H1 (cell line): ENCODE measurements around the gene PLA2G4A. TPM values are rescaled to one million over a fixed set of nuclear protein-coding genes. Genes with fewer than 3 reads are reported as not detected.

Experiments
- CTCF ChIA-PET: fragments of 300-600 bp; sonication (Branson Sonifier 250); formaldehyde crosslinking; loops from one replicate; lab custom pipeline; 2021; ENCODE audit not compliant: partially characterized antibody; lab: Charles Lee
- POLR2A ChIA-PET: fragments of 300-600 bp; sonication (Branson Sonifier 250); formaldehyde crosslinking; loops from one replicate; lab custom pipeline; 2021; ENCODE audit warnings: inconsistent platforms; ENCODE audit not compliant: partially characterized antibody; lab: Charles Lee
- DNase-seq, 2 experiments: peaks; one replicate each; pipeline versions ENCODE4 v3.0.0 to v3.0.0-alpha.2; 2010 to 2022; ENCODE audit warnings: low spot score in 2 of 2, low read depth in 1 of 2, mixed read lengths in 1 of 2
- FAIRE-seq: peaks from 2 replicates; lab custom pipeline; 2011; peaks lifted over from hg19 to GRCh38; lab: Jason Lieb, UNC
- H2AFZ ChIP-seq: 2 replicates; pipeline ENCODE4 v1.8.1; 2012; ENCODE audit warnings: low read length, inconsistent platforms
- H2AK5ac ChIP-seq: 2 replicates; pipeline ENCODE4 v1.6.1; 2013; ENCODE audit warnings: low read depth, low read length
- H2BK120ac ChIP-seq: replicated peaks from 2 replicates; pipeline ENCODE3; 2013; ENCODE audit warnings: low read depth, low read length, inconsistent platforms
- H2BK12ac ChIP-seq: 2 replicates; pipeline ENCODE4 v1.6.1; 2013; ENCODE audit warnings: low read depth, low read length
- H2BK15ac ChIP-seq: 2 replicates; pipeline ENCODE4 v1.6.1; 2013; ENCODE audit warnings: low read length
- H2BK20ac ChIP-seq: 2 replicates; pipeline ENCODE4 v1.6.1; 2013; ENCODE audit warnings: low read length
- H2BK5ac ChIP-seq: 2 replicates; pipeline ENCODE4 v1.6.1; 2013; ENCODE audit warnings: low read depth, low read length
- H3K14ac ChIP-seq: 2 replicates; pipeline ENCODE4 v1.6.1; 2013; ENCODE audit warnings: inconsistent platforms; ENCODE audit not compliant: insufficient read length
- H3K18ac ChIP-seq: 2 replicates; pipeline ENCODE4 v1.6.1; 2013; ENCODE audit warnings: low read length; ENCODE audit errors: extremely low read depth
- H3K23ac ChIP-seq: 2 replicates; pipeline ENCODE4 v1.6.1; 2013; ENCODE audit warnings: inconsistent platforms; ENCODE audit not compliant: insufficient read length
- H3K23me2 ChIP-seq: 2 replicates; pipeline ENCODE4 v1.6.1; 2013; ENCODE audit warnings: low read depth, low read length
- H3K27ac ChIP-seq: 2 replicates; pipeline ENCODE4 v1.6.1; 2011; ENCODE audit warnings: low read depth, low read length, inconsistent platforms
- H3K27me3 ChIP-seq, 4 experiments: replicated peaks in 1 of 4; 1 replicate in 1 of 4; 2 replicates in 3 of 4; pipeline versions ENCODE4 v1.6.1 to v1.8.1; 2011 to 2013; ENCODE audit warnings: low read length in 3 of 4, mild to moderate bottlenecking in 3 of 4, inconsistent platforms in 2 of 4, mixed read lengths in 2 of 4, moderate library complexity in 1 of 4; ENCODE audit not compliant: control insufficient read depth in 3 of 4, insufficient read depth in 3 of 4; ENCODE audit errors: extremely low read depth in 1 of 4
- H3K36me3 ChIP-seq, 4 experiments: 2 replicates each; pipeline versions ENCODE4 v1.6.1 to v1.8.1; 2011 to 2013; ENCODE audit warnings: mild to moderate bottlenecking in 4 of 4, low read length in 3 of 4, moderate library complexity in 2 of 4, control low read depth in 1 of 4, inconsistent platforms in 1 of 4; ENCODE audit not compliant: insufficient read depth in 4 of 4, control insufficient read depth in 2 of 4
- H3K4ac ChIP-seq: replicated peaks from 2 replicates; pipeline ENCODE3; 2013; ENCODE audit warnings: low read length, low read depth, mixed read lengths, inconsistent platforms; ENCODE audit not compliant: insufficient read length
- H3K4me1 ChIP-seq, 4 experiments: replicated peaks in 1 of 4; 1 replicate in 1 of 4; 2 replicates in 3 of 4; pipeline versions ENCODE4 v1.6.1 to v1.8.1; 2011 to 2013; ENCODE audit warnings: low read length in 3 of 4, inconsistent platforms in 2 of 4, mixed read lengths in 1 of 4; ENCODE audit not compliant: insufficient read depth in 4 of 4, control insufficient read depth in 3 of 4
- H3K4me2 ChIP-seq, 2 experiments: 2 replicates each; pipeline versions ENCODE4 v1.6.1 to v1.8.1; 2011 to 2013; ENCODE audit warnings: low read depth in 2 of 2, low read length in 2 of 2, control low read depth in 1 of 2, inconsistent platforms in 1 of 2, mild to moderate bottlenecking in 1 of 2; ENCODE audit not compliant: insufficient read depth in 1 of 2
- H3K4me3 ChIP-seq, 4 experiments: fragments of 200-600, 300-600 bp in 1 of 4; sonication (generic), shearing (Covaris generic), sonication (Bioruptor Twin) in 1 of 4; 2 replicates each; pipeline versions ENCODE4 v1.5.1 to v1.8.1; 2011 to 2016; ENCODE audit warnings: low read length in 4 of 4, low read depth in 3 of 4, control low read depth in 2 of 4, inconsistent platforms in 2 of 4, mild to moderate bottlenecking in 2 of 4, mixed read lengths in 1 of 4, moderate library complexity in 1 of 4; ENCODE audit not compliant: insufficient read depth in 2 of 4; ENCODE audit errors: extremely low read depth in 1 of 4
- H3K56ac ChIP-seq: replicated peaks from 2 replicates; pipeline ENCODE3; 2013; ENCODE audit warnings: low read depth, mild to moderate bottlenecking, mixed read lengths, low read length, inconsistent platforms; ENCODE audit not compliant: insufficient read length
- H3K79me1 ChIP-seq: 2 replicates; pipeline ENCODE4 v1.6.1; 2013; ENCODE audit warnings: low read depth, low read length, control low read depth
- H3K79me2 ChIP-seq, 2 experiments: 2 replicates each; pipeline versions ENCODE4 v1.6.1 to v1.8.1; 2012 to 2013; ENCODE audit warnings: low read length in 2 of 2, mild to moderate bottlenecking in 2 of 2, inconsistent platforms in 1 of 2; ENCODE audit not compliant: insufficient read depth in 2 of 2, control insufficient read depth in 1 of 2
- H3K9ac ChIP-seq, 4 experiments: replicated peaks in 1 of 4; 1 replicate in 1 of 4; 2 replicates in 3 of 4; pipeline versions ENCODE4 v1.6.1 to v1.8.1; 2011 to 2013; ENCODE audit warnings: low read depth in 3 of 4, low read length in 3 of 4, control low read depth in 2 of 4, mild to moderate bottlenecking in 2 of 4, moderate library complexity in 2 of 4, inconsistent platforms in 1 of 4; ENCODE audit errors: extremely low read depth in 1 of 4
- H3K9me3 ChIP-seq, 2 experiments: 2 replicates each; pipeline versions ENCODE4 v1.6.1 to v1.8.1; 2012 to 2013; ENCODE audit warnings: mild to moderate bottlenecking in 2 of 2, moderate library complexity in 2 of 2, control low read depth in 1 of 2, inconsistent platforms in 1 of 2, low read depth in 1 of 2, low read length in 1 of 2, mixed read lengths in 1 of 2; ENCODE audit not compliant: insufficient read depth in 2 of 2
- H4K20me1 ChIP-seq, 2 experiments: replicated peaks in 1 of 2; 2 replicates each; pipeline versions ENCODE3 to v1.8.1; 2011 to 2013; ENCODE audit warnings: inconsistent platforms in 2 of 2, low read length in 2 of 2, mild to moderate bottlenecking in 1 of 2; ENCODE audit not compliant: insufficient read depth in 2 of 2, control insufficient read depth in 1 of 2
- H4K5ac ChIP-seq: 2 replicates; pipeline ENCODE4 v1.6.1; 2013; ENCODE audit warnings: low read length, low read depth, mixed read lengths, inconsistent platforms; ENCODE audit not compliant: insufficient read length
- H4K8ac ChIP-seq: 2 replicates; pipeline ENCODE4 v1.8.0; 2013; ENCODE audit warnings: mild to moderate bottlenecking, moderate library complexity, low read length, inconsistent platforms; ENCODE audit not compliant: insufficient read depth; ENCODE audit errors: extremely low read depth
- H4K91ac ChIP-seq: replicated peaks from 2 replicates; pipeline ENCODE3; 2013; ENCODE audit warnings: low read length, mixed read lengths, inconsistent platforms; ENCODE audit not compliant: insufficient read length
- WGBS, 2 experiments: shearing (Covaris generic) in 1 of 2; methylation state at CpG; one replicate each; pipeline versions ENCODE4 v1.1.6 to v1.1.7; 2013 to 2015; ENCODE audit warnings: low lambda C conversion rate in 2 of 2, mixed read lengths in 2 of 2, inconsistent platforms in 1 of 2, low coverage in 1 of 2, missing lambda C conversion rate in 1 of 2; ENCODE audit not compliant: insufficient replicate concordance in 2 of 2, insufficient coverage in 1 of 2, insufficient read length in 1 of 2; ENCODE audit errors: extremely low coverage in 1 of 2, missing lambda C conversion rate in 1 of 2; 5-methylcytosine and 5-hydroxymethylcytosine counted together
- polyA plus RNA-seq, 7 experiments: library from polyadenylated mRNA; depleted of rRNA in 3 of 7; stranded (reverse) in 5 of 7; unstranded in 2 of 7; fragments of >200 nt in 5 of 7; fragments of 200-250 nt in 2 of 7; gene quantifications; 1 replicate in 5 of 7; 2 replicates in 1 of 7; 4 replicates in 1 of 7; pipeline versions ENCODE4 v1.2.1 to v1.2.3, GENCODE V29; 2011 to 2013; ENCODE audit warnings: missing spikeins in 2 of 7, mixed read lengths in 2 of 7
- total RNA-seq: library from RNA; stranded (reverse); fragmentation: NEBNext Ultra II Directional; extraction: Animal tissue kit (Norgen Biotek cat#: 25700); gene quantifications from 2 replicates; pipeline ENCODE4 v1.2.1, GENCODE V29; 2021

The PLA2G4A gene
- total and polyA plus RNA-seq, 2 of the 8 experiments (the other 6 are each of a cell fraction or from before 2014, with no cell fraction given) = 0.63 to 1.4 TPM

- Histone ChIP-seq H2BK120ac (no peak overlapping the region), H2BK12ac (no peak overlapping the region), H2BK5ac (no peak overlapping the region), H3K14ac (no peak overlapping the region), H4K91ac (no peak overlapping the region), H3K56ac (no peak overlapping the region), H3K27me3 (no peaks in the 10 kb centered on the region), H3K4me1 (no peaks in the 10 kb centered on the region), H3K4me2 (no peak overlapping the region), H3K18ac (no peak overlapping the region), H3K79me2 (no peaks in the 10 kb centered on the region), H3K4ac (no peak overlapping the region), H4K20me1 (no peaks in the 10 kb centered on the region), H2AK5ac (no peak overlapping the region), H3K9me3 (no peaks in the 10 kb centered on the region), H3K23me2 (no peaks in the 10 kb centered on the region; the same call in 1 of the 2 replicates), H3K9ac (no peak overlapping the region), H3K23ac (no peak overlapping the region), H3K79me1 (no peaks in the 10 kb centered on the region), H2BK15ac (no peak overlapping the region), H4K5ac (no peak overlapping the region), H2AFZ (no peak overlapping the region), H4K8ac (no peak overlapping the region), H3K4me3 (no peak overlapping the region), H3K27ac (no peak overlapping the region), H2BK20ac (no peak overlapping the region), H3K36me3 (no peaks in the 10 kb centered on the region)
- no peak for FAIRE-seq
- 82% methylated on average over 3 of the region's 3 CpGs; no CpG with 5 or more reads in 1 of the 2 experiments for WGBS, 2 experiments
- ChIA-PET POLR2A (no interaction called here), CTCF (interaction anchor here (1.1 to 1.7 kb wide), 2 partner anchors 10 to 76 kb away, joined by 3 to 7 read pairs; no protein-coding TSS in a partner anchor)
- no peak for DNase-seq
Observed at GRCh38 chr1:186993996-186994395, 165.2 kb downstream of the PLA2G4A start.
